ENCODE results near the gene HNRNPC. TPM values are rescaled to one million over a fixed set of nuclear protein-coding genes. Genes with fewer than 3 reads are reported as not detected.
"Not testable (repeated sequence)": the region's sequence is repeated elsewhere in the genome, so short reads cannot be mapped to it uniquely, and the experiment has no call there.

Gene HNRNPC
- total RNA-seq, 1 donor from 2014 or later = 1,872 TPM

DNA sequence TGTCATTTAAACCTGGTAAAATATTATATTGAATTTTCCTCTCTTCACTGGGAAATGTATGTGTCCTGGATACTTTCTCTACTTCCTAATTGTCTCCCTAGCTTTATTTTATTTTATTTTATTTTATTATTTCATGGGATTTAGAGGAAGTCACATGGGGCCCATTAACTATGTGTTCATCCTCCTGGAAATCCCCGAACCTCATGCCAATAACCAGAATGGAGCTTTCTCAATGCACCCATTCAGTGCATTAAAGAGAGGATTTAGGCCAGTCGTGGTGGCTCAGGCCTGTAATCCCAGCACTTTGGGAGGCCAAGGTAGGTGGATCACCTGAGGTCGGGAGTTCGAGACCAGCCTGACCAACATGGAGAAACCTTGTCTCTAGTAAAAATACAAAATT, 9.4 kb upstream of the HNRNPC start:
- Histone ChIP-seq H3K4me2 (no peak overlapping the region), H3K27me3 (no peaks in the 10 kb centered on the region), H3K4me3 (no peak overlapping the region), H3F3A (ENCODE audit: low read depth) (peaks cover 11% of the 10 kb centered on the region), H3K9ac (no peak overlapping the region), H3K36me3 (no peaks in the 10 kb centered on the region), H3K27ac (no peak overlapping the region), H2AFZ (replicated peaks) (no peak overlapping the region), H3K79me2 (ENCODE audit: low read depth) (no peaks in the 10 kb centered on the region), H4K20me1 (ENCODE audit: low read depth) (no peaks in the 10 kb centered on the region), H3K9me3 (ENCODE audit: low read depth) (no peaks in the 10 kb centered on the region), H3K4me1 (no peaks in the 10 kb centered on the region)
- Mint-ChIP-seq H3K4me1 (peaks cover 17% of the 10 kb centered on the region), H3K36me3 (no peaks in the 10 kb centered on the region), H3K4me3 (no peak overlapping the region), H3K27me3 (ENCODE audit: insufficient read depth, low read depth) (peaks cover 2% of the 10 kb centered on the region), H3K9me3 (no peaks in the 10 kb centered on the region), H3K27ac (no peak overlapping the region)
- TF ChIP-seq, protein P1, sequence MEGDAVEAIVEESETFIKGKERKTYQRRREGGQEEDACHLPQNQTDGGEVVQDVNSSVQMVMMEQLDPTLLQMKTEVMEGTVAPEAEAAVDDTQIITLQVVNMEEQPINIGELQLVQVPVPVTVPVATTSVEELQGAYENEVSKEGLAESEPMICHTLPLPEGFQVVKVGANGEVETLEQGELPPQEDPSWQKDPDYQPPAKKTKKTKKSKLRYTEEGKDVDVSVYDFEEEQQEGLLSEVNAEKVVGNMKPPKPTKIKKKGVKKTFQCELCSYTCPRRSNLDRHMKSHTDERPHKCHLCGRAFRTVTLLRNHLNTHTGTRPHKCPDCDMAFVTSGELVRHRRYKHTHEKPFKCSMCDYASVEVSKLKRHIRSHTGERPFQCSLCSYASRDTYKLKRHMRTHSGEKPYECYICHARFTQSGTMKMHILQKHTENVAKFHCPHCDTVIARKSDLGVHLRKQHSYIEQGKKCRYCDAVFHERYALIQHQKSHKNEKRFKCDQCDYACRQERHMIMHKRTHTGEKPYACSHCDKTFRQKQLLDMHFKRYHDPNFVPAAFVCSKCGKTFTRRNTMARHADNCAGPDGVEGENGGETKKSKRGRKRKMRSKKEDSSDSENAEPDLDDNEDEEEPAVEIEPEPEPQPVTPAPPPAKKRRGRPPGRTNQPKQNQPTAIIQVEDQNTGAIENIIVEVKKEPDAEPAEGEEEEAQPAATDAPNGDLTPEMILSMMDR (IDR thresholded peaks at IDR 0.05) = no peak
- TF ChIP-seq EZH2phosphoT487 (IDR thresholded peaks at IDR 0.05) (no peak), EZH2 (IDR thresholded peaks at IDR 0.05) (no peak)
- no peak for DNase-seq (ENCODE audit: low spot score)

DNA sequence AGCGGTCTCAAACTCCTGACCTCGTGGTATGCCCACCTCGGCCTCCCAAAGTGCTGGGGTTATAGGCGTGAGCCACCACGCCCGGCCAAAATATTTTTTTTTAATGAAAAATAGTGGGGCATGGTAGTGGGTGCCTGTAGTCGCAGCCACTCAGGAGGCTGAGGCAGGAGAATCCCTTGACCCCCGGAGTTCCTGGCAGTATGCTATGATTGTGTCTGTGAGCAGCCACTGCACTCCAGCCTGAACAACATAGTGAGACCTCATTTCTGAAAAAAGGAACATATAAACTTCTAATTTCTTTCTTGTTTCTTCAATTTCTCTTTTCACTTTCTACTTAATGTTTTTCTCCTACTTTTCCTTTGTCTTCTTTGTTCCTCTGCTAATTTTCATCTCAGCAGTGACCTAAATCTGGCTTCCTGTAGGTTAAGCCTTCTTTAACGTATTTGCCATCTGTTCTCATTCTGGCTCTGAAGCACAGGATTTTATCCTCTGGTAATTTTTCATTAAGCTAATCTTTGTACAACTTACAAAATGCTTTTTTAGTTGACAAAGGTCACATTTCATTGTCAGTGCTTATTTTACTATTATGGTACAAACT, 6.1 kb upstream of the HNRNPC start:
- Histone ChIP-seq H4K20me1 (ENCODE audit: low read depth) (no peaks in the 10 kb centered on the region), H3F3A (ENCODE audit: low read depth) (peaks cover 14% of the 10 kb centered on the region), H3K4me2 (no peak overlapping the region), H3K79me2 (ENCODE audit: low read depth) (peaks cover 13% of the 10 kb centered on the region), H3K4me3 (no peak overlapping the region), H3K36me3 (no peaks in the 10 kb centered on the region), H3K9me3 (ENCODE audit: low read depth) (no peaks in the 10 kb centered on the region), H3K9ac (no peak overlapping the region), H2AFZ (replicated peaks) (no peak overlapping the region), H3K27me3 (no peaks in the 10 kb centered on the region), H3K27ac (peak overlapping the region; percentile 61), H3K4me1 (no peaks in the 10 kb centered on the region)
- Mint-ChIP-seq H3K27ac (no peak overlapping the region), H3K4me1 (peaks cover 13% of the 10 kb centered on the region), H3K4me3 (no peak overlapping the region), H3K36me3 (no peaks in the 10 kb centered on the region), H3K9me3 (no peaks in the 10 kb centered on the region), H3K27me3 (ENCODE audit: insufficient read depth, low read depth) (peaks cover 4% of the 10 kb centered on the region)
- no peak for DNase-seq (ENCODE audit: low spot score)
- no peak for TF ChIP-seq EZH2 (IDR thresholded peaks at IDR 0.05)
- TF ChIP-seq, protein P1 (IDR thresholded peaks at IDR 0.05) = no peak
- no peak for TF ChIP-seq EZH2phosphoT487 (IDR thresholded peaks at IDR 0.05)

DNA sequence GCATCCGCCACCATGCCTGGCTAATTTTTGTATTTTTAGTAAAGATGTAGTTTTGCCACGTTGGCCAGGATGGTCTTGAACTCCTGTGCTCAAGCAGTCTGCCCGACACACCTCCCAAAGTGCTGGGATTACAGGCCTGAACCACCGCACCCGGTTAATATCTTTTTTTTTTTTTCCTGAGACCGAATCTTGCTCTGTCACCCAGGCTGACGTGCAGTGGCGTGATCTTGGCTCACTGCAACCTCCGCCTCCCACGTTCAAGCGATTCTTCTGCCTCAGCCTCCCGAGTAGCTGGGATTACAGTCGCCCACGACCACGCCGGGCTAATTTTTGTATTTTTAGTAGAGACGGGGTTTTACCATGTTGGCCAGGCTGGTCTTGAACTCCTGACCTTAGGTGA, 3.4 kb upstream of the HNRNPC start:
- peaks cover 11% of the 10 kb centered on the region for H3K27me3 Mint-ChIP-seq (ENCODE audit: insufficient read depth, low read depth)
- H3K4me3 ChIP-seq; H3K9me3 Mint-ChIP-seq; H3K27ac Mint-ChIP-seq; H3K4me1 ChIP-seq; H3K27ac ChIP-seq; H3K9me3 ChIP-seq (ENCODE audit: low read depth); H3K4me2 ChIP-seq; H3K9ac ChIP-seq; H2AFZ ChIP-seq (replicated peaks); H3K27me3 ChIP-seq; H3K36me3 ChIP-seq; H3K4me3 Mint-ChIP-seq; DNase-seq (ENCODE audit: low spot score): not testable (repeated sequence)
- peaks cover 12% of the 10 kb centered on the region for H3K36me3 Mint-ChIP-seq
- H3K4me1 Mint-ChIP-seq = peaks cover 13% of the 10 kb centered on the region
- peaks cover 34% of the 10 kb centered on the region for H3K79me2 ChIP-seq (ENCODE audit: low read depth)
- peaks cover 28% of the 10 kb centered on the region for H3F3A ChIP-seq (ENCODE audit: low read depth)
- H4K20me1 ChIP-seq (ENCODE audit: low read depth) = peaks cover 14% of the 10 kb centered on the region

DNA sequence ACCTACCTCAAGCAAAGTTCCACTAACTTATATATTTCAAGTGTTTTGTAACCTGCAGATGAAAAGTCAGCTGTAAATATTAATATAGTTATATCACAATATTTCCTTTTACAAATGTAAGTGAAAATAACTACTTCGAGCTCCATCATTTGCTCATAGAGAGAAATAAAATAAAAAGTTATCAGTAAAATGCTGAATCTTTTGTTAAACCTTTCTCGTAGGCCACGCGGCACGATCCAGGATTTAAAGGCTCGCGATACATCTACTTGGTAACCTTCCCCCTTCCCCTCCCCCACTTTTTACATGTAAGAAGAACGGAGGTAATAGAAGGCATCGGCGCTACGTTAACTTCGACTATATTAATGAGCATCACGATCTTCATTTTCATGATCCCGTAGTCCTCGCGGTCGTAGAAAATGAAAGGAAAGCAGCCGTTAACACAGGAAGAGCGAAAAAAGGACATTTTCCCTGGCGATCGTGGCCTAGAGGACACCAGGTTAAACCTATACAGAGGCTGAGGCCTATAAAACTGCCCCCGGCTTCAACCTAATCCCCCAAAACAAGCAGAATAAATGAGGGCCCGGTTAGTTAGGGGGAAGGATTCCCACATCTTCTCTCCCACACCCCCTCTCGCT, 508 bp downstream of the HNRNPC start:
- Histone ChIP-seq H3K27me3 (no peaks in the 10 kb centered on the region), H3K27ac (peak overlapping the region; percentile 93), H3K9ac (peak overlapping the region; percentile 100), H3K4me2 (peak overlapping the region; percentile 100), H3K36me3 (peaks cover 27% of the 10 kb centered on the region), H4K20me1 (ENCODE audit: low read depth) (peaks cover 54% of the 10 kb centered on the region), H3K9me3 (ENCODE audit: low read depth) (no peaks in the 10 kb centered on the region), H3F3A (ENCODE audit: low read depth) (peaks cover 22% of the 10 kb centered on the region), H3K4me1 (peaks cover 27% of the 10 kb centered on the region), H2AFZ (replicated peaks) (no peak overlapping the region), H3K4me3 (peak overlapping the region; percentile 99), H3K79me2 (ENCODE audit: low read depth) (peaks cover 73% of the 10 kb centered on the region)
- peak overlapping the region; percentile 100 for H3K27ac Mint-ChIP-seq
- H3K9me3 Mint-ChIP-seq = no peaks in the 10 kb centered on the region
- H3K4me3 Mint-ChIP-seq = peak overlapping the region; percentile 100
- TF ChIP-seq EZH2 (IDR thresholded peaks at IDR 0.05) (no peak), EZH2phosphoT487 (IDR thresholded peaks at IDR 0.05) (no peak)
- TF ChIP-seq, protein P1 (IDR thresholded peaks at IDR 0.05) = no peak
- peaks cover 37% of the 10 kb centered on the region for H3K4me1 Mint-ChIP-seq
- H3K27me3 Mint-ChIP-seq (ENCODE audit: insufficient read depth, low read depth) = peaks cover 11% of the 10 kb centered on the region
- peak; percentile 71 for DNase-seq (ENCODE audit: low spot score)
- H3K36me3 Mint-ChIP-seq = peaks cover 37% of the 10 kb centered on the region

Data from neural progenitor cell (in vitro differentiated cells).